Activated CD4-positive, alpha-beta T cell treated with anti-CD3 and anti-CD28 coated beads, Interleukin-2, Interleukin-6, amounts not matched to agents 100 ng/mL and 50 ng/mL, durations not matched to agents 16 hours and 8 hours (primary cell): ENCODE data around the gene MRPL27.
"Not testable (repeated sequence)": the region's sequence is repeated elsewhere in the genome, so short reads cannot be mapped to it uniquely, and the experiment has no call there.

ENCODE experiments used
- DNase-seq: peaks from one replicate; pipeline ENCODE4 v3.0.0-alpha.2; 2020

MRPL27 gene

GRCh38 chr17:50372758-50373556, at the start of gene MRPL27, which contains the start of gene EME1:
TSS of gene MRPL27 (minus strand) at chr17:50373184. CDS start at chr17:50373170, 14 bp downstream.
TSS of gene EME1 (plus strand) at chr17:50373229. CDS start at chr17:50375209, 1,980 bp downstream.
- peak; percentile 94 for DNase-seq

GRCh38 chr17:50422738-50423137, 49.8 kb upstream of the MRPL27 start:
- no peak for DNase-seq

- DNase-seq: peak; percentile 24
These were observed 48.5 kb upstream of the MRPL27 start for GRCh38 chr17:50421308-50422051.

- DNase-seq: no peak
These were observed 47.6 kb upstream of the MRPL27 start for GRCh38 chr17:50420419-50421112.

GRCh38 chr17:50419577-50419976, 46.6 kb upstream of the MRPL27 start:
- DNase-seq: not testable (repeated sequence)

GRCh38 chr17:50414808-50415207, 41.8 kb upstream of the MRPL27 start:
- no peak for DNase-seq

- no peak for DNase-seq
These were observed 39.3 kb upstream of the MRPL27 start for GRCh38 chr17:50412188-50412732.

GRCh38 chr17:50407921-50408320, 34.9 kb upstream of the MRPL27 start:
- no peak for DNase-seq

- DNase-seq: no peak
These were observed 33.6 kb upstream of the MRPL27 start for GRCh38 chr17:50406578-50406977.

- not testable (repeated sequence) for DNase-seq
These were observed 32.4 kb upstream of the MRPL27 start for GRCh38 chr17:50405351-50405750.

- DNase-seq: not testable (repeated sequence)
These were observed 26.6 kb upstream of the MRPL27 start for GRCh38 chr17:50399591-50399990.

GRCh38 chr17:50398672-50399071, 25.7 kb upstream of the MRPL27 start:
- DNase-seq: not testable (repeated sequence)

- DNase-seq: no peak
These were observed 24.9 kb upstream of the MRPL27 start for GRCh38 chr17:50397919-50398285.

- DNase-seq: peak; percentile 95
These were observed 24.3 kb upstream of the MRPL27 start, which contains the start of gene LRRC59 for GRCh38 chr17:50397111-50397918. TSS of gene LRRC59 (minus strand) at chr17:50397523. CDS start at chr17:50397317, 206 bp downstream.

GRCh38 chr17:50396261-50397110, 23.5 kb upstream of the MRPL27 start:
- peak; percentile 13 for DNase-seq

GRCh38 chr17:50394711-50395110, 21.7 kb upstream of the MRPL27 start:
- no peak for DNase-seq

- no peak for DNase-seq
These were observed 20.7 kb upstream of the MRPL27 start for GRCh38 chr17:50393700-50394099.

- no peak for DNase-seq
These were observed 19.6 kb upstream of the MRPL27 start for GRCh38 chr17:50392621-50393020.

GRCh38 chr17:50389534-50389933, 16.6 kb upstream of the MRPL27 start:
- no peak for DNase-seq

- no peak for DNase-seq
These were observed 15.7 kb upstream of the MRPL27 start for GRCh38 chr17:50388728-50389127.

- DNase-seq: no peak
These were observed 13.5 kb upstream of the MRPL27 start for GRCh38 chr17:50386510-50386909.
